ENCODE data around the gene AHCYL2.

AHCYL2 gene

DNA sequence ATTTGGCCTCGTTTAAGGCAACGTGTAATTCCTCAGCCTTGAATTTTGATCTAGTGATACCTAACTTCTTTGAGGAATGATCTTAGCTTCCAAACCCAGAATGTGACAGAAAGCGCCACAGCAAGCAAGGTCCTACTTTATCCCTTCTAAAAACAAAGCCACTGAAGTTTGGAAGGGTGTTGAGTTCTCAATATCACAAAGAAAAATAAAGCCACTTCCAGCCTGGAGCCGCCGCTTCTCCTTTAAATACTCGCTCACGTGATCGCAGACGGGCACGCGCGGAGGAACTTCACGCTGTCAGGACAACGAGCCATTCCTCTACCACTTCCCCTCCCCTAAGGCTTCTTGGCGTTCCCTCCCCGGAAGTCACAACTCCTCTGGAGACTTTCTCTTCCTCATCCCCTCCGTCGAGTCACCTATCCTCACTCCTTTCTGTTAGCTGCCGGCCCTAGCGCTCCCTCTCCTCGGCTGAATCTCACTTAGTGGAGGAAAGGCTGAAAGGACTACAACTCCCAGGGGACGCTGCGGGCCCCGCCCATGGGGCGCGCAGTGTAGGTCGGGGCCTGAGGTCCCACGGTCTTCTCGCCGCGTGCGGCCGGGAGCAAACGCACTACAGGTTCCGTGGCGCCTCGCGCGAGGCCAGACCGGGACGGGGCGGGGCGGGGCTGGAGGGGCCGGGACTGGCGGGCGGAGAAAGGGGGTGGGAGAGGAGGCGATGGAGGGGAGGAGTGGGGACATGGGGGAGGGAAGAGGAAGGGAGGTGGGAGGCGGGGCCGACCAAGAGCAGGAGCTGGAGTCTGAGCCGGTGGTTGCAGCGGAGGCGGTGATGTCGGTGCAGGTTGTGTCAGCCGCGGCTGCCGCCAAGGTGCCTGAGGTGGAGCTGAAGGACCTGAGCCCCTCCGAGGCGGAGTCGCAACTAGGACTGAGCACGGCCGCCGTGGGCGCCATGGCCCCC, at the start of gene AHCYL2:
Gene AHCYL2 (plus strand): TSS at position 780 of the 955 bp plus-strand sequence.
- DNase-seq: peak; percentile 96

DNA sequence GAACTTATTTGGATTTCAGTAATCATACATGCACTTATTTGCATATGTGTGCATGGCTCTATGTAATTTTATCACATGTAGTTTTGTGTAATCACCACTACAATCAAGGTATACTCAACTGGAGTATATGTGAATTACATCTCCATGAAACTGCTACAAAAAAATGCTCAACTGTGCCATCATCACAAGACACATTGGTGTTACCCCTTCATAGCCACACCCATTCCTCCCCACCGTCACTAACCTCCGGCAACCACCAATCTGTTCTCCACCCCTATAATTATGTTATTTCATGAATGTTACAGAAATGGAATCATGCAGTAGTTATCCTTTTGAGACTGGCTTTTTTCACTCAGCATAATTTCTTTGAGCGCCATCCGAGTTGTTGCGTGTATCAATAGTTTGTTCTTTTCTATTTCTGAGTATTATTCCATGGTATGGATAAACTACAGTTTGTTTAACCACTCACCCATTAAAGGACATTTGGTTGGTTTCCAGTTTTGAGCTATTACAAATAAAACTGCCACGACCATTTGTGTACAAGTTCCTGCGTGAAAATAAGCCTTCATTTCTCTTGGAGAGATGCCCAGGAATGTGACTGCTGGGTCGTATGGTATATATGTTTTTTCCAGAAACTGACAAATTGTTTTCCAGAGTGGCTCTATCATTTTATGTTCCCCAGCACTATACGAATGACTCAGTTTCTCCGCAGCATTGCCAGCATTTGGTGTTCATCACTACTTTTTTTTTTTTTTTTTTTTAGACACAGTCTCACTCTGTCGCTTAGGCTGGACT, 47.7 kb upstream of the AHCYL2 start:
- DNase-seq: no peak

DNA sequence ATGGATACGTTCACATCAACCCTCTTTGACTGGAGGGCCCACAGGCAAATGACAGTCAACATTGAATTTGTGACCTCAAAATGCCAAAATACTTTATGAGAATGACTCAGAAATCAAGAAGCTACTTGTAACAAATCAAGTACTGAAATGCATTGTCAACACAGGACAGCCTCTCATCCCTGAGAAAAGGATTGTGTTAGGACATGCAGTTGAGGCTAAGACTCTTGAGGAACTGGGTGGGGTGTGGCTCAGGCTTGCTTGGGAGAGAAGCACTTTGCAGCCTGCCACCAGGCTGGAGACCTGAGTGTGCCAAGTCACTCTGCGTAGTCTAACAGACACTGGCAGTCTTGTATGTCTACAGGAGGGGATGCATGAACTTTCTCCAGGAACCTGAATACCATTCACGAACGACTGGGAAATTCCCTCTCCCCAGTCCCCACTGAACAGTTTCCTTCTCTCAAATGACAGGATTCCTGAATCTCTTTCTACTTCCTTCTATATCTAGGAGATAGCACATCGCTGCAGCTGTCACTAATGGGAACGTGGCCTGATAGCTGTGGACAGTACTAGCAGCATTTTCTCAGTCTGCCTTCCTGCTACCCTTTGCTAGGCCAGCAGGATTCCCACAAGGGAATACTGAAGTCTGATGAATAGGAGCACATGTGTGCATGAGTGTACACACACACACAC, 39.7 kb upstream of the AHCYL2 start:
- DNase-seq: no peak

DNA sequence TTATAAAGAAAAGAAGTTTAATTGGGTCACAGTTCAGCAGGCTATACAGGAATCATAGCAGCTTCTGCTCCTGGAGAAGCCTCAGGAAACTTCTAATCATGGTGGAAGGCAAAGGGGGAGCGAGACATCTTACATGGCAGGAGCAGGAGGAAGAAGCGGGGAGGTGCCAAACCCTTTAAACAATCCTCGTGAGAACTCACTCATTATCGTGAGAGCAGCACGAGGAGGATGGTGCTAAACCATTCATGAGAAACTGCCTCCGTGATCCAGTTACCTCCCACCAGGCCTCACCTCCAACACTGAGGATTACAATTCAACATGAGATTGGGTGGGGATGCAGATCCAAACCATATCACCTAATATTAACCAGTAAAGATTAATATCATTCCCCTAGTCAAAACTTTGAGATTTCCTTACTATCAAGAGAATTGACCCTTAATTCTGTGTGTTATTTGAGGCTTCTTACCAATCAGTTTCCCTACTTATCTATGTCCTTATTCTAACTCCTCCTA, 38.0 kb upstream of the AHCYL2 start:
- DNase-seq: no peak

DNA sequence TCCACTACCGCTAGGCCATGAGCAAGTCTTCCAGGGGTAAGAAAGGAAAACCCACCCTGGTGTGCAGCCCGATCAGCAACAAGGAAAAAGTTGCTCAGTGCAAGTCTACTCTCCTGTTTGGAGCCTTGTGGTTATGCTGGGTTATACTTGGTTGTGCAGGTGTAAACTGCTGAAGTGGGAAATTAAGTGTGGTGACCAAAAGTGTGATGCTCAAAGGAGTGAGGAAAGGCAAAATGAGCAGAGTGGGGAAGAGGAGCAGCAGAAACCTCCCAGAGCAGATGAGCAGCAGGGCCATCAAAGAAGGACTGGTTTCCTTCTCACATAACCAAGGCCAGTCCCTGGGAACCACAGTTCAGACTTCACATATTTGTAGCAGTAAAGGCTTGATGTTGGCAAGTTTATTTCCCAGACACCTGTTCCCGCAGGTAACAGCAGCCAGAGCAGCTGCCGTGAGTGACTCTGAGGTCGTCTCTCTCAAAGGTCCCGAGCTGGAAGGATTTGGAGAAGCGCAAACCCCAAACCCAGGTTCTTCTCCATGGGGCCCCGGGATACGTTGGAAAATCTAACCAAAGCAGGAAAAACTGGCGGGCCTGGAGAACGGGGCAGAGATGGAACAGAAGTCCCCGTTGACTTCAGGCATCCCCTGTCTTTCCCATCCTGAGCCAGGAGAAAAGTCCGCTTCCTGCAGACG, 37.0 kb upstream of the AHCYL2 start:
- DNase-seq: no peak

DNA sequence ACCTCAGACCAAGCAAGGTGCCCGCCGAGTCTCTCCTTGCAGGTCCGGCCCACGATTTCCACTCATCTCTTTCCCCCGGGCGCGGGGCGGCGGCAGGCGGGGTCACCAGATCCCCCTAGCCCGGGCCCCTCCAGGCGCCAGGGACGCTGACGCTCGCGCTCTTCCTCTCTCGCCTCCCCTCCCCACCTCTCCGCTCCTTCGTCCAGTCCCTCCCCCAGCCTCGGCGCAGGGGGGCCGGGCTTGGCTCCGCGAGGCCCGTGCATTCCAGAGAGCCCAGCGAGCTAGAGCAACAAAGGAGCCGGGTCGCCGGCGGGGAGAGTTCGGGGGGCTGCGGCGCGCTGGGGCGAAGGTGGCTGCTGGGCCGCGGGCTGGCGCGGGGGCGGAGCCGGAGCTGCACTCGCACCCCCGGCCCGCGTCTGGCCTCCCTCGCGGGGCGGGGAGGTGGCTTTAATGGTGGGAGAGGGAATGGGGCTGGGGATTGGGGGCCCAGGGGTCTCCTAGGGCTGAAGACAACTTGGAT, 36.4 kb upstream of the AHCYL2 start, which contains the start of gene SMO:
Gene SMO (plus strand): TSS at position 262 of the 520 bp plus-strand sequence. CDS start 519 bp downstream, outside the sequence.
- peak; percentile 57 for DNase-seq

DNA sequence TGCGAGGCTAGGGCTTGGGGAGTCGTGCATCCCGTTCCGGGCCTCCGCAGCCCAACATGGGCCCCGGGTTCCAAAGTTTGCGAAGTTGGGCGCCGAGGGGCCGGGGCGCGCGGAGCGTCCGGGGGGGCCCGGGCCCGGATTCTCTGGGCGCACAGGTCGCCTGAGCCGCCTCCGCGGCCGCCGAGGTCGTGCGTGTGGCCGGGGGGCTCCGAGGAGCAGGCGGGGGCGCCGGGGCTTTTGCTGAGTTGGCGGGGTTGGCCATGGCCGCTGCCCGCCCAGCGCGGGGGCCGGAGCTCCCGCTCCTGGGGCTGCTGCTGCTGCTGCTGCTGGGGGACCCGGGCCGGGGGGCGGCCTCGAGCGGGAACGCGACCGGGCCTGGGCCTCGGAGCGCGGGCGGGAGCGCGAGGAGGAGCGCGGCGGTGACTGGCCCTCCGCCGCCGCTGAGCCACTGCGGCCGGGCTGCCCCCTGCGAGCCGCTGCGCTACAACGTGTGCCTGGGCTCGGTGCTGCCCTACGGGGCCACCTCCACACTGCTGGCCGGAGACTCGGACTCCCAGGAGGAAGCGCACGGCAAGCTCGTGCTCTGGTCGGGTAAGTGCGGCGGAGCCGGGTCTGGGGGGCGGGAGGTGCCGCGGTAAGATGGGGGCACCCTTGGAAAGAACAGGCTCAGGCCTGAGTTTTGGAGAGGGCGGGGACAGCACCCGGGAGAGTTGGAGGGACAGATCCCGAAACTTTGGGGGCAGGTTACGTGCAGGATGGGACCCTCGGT, 35.8 kb upstream of the AHCYL2 start:
- no peak for DNase-seq

DNA sequence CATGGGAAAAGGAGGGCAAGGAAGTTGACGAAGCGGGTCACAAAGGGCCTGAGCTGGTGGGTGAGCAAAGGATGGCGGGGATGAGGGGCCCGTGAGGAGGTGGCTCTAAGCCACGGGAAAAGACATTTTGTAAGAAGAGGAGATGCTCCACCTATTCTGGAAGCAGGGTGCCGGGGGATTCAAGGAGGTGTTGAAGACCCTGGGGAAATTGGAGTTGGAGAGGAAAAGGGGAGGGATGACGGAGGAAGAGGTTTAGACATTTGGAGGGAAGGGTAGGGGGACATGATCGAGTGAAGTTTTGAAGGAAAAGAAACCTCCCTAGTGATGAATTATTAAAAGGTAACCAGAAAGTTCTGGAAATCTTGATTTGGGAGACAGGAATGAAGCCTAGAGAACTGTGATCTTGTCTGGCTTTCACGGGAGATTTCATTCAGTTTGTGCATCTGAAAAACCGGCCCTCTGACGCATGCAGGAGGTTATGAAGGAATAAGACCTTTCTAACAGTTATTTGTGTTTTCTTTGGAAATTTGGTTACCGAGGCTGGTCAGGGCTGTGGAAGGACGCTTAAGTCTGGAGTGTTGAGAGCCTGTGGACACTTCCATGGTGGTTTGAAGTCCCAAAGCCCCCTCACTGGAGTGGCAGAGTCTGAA, 35.0 kb upstream of the AHCYL2 start:
- no peak for DNase-seq

DNA sequence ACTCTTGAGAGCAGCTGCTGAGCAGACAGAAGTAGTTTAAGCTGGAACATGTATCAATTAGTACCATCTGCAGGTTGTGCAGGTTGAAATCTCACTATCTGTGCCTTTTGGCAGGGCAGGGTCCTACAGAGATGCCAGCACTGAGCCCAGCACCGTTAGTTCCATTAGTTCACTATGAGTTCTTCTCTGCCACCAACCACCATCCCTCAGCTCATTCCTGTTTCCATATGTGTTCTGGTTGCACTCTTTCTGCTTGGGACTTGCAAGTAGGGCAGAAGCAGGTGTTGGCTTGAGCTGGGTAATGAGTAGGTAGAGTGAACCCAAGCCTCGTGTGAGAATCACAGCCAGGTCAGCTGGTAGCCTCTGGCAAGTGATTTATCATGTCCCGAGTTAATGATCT, 33.6 kb upstream of the AHCYL2 start:
- DNase-seq: no peak

DNA sequence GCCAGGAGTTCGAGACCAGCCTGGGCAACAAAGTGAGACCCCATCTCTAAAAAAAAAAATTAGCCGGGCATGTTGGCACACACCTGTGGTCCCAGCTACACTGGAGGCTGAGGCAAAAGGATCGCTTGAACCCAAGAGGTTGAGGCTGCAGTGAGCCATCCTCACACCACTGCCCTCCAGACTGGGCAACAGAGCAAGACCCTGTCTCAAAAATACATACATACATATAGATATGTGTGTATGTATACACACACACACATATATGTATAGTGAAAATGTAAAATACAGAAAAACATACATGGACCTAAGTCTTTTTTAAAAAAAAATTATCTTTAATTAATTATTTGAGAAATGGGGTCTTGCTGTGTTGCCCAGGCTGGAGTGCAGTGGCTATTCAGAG, 30.9 kb upstream of the AHCYL2 start:
- DNase-seq: no peak

DNA sequence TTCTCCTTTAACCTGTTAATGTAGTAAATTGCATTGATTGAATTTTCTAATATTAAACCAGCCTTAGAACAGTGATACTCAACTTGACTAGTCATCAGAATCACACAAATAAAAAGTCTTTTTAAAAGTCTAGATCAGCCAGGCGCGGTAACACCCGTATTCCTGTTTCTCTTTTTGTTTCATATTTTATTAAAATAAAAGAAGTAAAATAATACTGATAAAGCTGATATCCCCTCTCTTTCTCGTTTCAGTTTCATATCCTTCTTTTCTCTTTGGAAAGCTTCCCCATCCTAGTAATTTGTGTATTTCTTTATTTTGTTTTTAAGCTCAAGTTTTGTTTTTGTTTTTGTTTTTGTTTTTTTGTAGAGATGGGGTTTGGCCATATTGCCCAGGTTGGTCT, 27.1 kb upstream of the AHCYL2 start:
- DNase-seq: no peak

DNA sequence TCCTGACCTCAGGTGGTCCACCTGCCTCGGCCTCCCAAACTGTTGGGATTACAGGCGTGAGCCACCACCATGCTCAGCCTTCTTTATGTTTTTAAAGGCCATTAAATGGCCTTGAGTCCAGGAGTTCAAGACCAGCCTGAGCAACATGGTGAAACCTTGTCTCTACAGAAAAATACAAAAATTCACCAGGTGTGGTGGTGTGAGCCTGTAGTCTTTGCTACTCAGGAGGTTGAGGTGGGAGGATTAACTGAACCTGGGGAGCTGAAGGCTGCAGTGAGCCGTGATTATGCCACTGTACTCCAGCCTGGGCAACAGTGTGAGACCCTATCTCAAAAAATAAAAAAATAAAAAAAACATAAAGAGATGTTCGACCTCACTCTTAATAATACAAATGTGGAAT, 25.4 kb upstream of the AHCYL2 start:
- no peak for DNase-seq

DNA sequence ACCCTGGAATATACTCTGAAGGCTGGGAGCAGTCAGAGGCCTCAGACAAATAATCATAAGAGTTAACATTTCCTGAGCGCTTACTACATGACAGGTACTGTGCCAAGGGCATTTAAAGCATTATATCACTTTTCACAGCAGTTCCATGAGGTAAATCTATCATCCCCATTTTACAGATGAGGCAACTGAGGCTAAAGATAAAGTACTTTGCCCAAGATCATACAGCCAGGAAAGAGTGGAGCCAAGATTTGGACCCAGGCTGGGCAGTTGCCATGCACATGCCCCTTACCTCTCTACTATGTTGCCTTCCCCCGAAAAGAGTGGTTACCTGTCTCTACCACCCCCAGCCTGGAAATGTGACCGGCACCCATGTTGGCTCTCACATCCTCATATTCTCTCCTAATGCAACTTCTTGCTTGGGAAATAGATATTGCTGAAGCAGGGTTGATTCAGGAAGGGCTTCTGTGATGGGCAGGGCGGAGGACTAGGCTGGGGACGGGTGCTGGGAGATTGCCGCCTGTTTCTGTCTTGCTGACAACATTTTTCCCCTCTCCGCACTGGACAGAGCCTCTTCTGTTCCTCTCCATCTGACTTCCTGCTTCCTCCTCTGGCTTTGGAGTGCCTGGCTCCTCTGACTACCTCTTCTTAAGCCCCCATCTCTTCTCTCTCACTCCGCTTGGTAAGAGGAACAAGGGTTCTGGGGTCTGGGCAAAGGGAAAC, 22.6 kb upstream of the AHCYL2 start:
- no peak for DNase-seq

DNA sequence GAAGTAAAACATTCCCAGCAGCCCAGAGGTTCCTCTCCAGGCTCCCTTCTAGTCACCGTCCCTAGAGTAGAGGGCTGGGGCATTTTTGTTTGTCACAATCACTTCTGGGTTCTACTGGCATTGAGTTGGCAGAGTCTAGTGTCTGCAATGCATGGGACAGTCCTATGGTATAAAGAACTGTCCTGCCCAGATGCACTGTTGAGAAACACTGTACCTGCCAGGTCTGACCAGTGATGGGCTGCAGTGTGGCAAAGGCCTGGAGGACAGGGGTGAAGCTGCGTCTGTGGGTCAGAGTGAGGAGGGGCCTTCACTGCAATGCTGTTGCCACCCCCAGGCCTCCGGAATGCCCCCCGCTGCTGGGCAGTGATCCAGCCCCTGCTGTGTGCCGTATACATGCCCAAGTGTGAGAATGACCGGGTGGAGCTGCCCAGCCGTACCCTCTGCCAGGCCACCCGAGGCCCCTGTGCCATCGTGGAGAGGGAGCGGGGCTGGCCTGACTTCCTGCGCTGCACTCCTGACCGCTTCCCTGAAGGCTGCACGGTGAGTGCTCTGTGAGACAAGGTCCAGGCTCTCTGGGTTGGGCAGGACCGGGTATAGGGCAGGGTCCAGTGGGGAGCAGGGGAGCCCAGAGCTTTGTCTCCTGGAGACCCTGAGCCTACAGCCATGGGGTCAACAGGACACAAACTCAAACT, 21.6 kb upstream of the AHCYL2 start:
- DNase-seq: no peak

DNA sequence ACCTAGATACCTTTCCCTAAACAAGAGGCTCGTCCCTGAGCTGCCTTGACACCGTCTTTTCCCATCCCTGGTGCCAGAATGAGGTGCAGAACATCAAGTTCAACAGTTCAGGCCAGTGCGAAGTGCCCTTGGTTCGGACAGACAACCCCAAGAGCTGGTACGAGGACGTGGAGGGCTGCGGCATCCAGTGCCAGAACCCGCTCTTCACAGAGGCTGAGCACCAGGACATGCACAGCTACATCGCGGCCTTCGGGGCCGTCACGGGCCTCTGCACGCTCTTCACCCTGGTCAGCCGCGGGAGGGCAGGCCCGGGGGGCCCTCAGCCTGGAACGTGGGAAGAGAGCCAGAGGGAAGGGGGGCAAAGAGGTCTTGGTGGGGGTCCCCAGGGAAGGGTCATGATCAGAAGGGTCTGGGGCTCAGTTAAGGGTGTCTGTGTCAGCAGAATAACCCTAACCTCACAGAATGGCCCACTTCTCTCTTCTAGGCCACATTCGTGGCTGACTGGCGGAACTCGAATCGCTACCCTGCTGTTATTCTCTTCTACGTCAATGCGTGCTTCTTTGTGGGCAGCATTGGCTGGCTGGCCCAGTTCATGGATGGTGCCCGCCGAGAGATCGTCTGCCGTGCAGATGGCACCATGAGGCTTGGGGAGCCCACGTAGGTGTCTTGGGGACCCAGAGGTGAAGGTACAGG, 19.6 kb upstream of the AHCYL2 start:
- no peak for DNase-seq

DNA sequence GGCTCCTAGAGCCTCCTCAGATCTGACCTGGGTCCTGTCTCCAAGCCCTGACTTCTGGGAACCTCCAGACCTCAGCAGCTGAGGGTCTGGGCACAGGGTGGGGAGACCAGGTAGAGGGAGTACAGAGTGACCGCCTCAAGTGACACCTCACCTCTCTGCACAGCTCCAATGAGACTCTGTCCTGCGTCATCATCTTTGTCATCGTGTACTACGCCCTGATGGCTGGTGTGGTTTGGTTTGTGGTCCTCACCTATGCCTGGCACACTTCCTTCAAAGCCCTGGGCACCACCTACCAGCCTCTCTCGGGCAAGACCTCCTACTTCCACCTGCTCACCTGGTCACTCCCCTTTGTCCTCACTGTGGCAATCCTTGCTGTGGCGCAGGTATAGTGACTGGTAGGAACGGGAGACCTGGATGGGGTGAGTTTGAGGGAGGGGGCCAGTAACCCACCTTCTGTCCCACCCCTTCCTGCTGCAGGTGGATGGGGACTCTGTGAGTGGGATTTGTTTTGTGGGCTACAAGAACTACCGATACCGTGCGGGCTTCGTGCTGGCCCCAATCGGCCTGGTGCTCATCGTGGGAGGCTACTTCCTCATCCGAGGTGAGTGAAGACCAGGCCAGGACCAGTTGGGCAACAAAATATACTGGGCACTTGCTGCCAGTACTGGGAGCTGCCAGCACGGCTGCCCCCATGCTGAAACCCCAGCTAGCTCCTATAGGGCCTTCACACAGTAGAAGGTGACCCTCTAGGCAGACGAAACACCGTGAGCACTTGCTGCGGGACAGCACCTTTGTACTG, 18.6 kb upstream of the AHCYL2 start:
- no peak for DNase-seq

DNA sequence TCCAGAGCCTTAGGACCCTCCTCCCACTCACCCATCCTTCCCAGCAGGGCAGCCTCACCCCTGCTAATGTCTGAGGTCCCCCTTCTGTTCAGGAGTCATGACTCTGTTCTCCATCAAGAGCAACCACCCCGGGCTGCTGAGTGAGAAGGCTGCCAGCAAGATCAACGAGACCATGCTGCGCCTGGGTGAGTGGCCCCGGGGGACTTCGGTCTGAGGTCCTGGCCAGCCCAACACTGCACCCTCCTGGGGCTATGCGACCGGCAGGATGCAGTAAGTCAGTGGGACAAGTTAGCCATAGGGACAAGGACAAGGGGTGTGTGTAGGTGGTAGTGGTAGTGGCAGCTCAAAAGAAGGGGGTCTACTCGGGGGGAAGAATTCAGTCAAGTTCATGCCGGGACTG, 16.2 kb upstream of the AHCYL2 start:
- no peak for DNase-seq

Data from DMS79 treated with DMSO at 0.1 percent for 48 hours (cell line).